Gastroesophageal sphincter (tissue), 3 donors: ENCODE data around the gene VAV1.
"Not testable (repeated sequence)": the region's sequence is repeated elsewhere in the genome, so short reads cannot be mapped to it uniquely, and the experiment has no call there.

ENCODE experiments used
- POLR2A ChIP-seq, 2 donors: fragments of 450-650 bp; IDR thresholded peaks; one replicate each; pipeline ENCODE4 v1.6.1; 2017; ENCODE audit warnings: antibody characterized with exemption in 2 of 2, mild to moderate bottlenecking in 2 of 2, moderate library complexity in 1 of 2
- TF ChIP-seq, protein P1 (sequence below), 4 experiments: fragments of 200-600 bp in 2 of 4; fragments of 450-650 bp in 2 of 4; sonication (generic) in 1 of 4; IDR thresholded peaks; one replicate each; pipeline ENCODE4 v1.5.1; 2017 to 2019; ENCODE audit warnings: antibody characterized with exemption in 4 of 4, mild to moderate bottlenecking in 2 of 4, moderate library complexity in 2 of 4

GRCh38 chr19:6748543-6748942, 24.0 kb upstream of the VAV1 start:
- TF ChIP-seq, protein P1, sequence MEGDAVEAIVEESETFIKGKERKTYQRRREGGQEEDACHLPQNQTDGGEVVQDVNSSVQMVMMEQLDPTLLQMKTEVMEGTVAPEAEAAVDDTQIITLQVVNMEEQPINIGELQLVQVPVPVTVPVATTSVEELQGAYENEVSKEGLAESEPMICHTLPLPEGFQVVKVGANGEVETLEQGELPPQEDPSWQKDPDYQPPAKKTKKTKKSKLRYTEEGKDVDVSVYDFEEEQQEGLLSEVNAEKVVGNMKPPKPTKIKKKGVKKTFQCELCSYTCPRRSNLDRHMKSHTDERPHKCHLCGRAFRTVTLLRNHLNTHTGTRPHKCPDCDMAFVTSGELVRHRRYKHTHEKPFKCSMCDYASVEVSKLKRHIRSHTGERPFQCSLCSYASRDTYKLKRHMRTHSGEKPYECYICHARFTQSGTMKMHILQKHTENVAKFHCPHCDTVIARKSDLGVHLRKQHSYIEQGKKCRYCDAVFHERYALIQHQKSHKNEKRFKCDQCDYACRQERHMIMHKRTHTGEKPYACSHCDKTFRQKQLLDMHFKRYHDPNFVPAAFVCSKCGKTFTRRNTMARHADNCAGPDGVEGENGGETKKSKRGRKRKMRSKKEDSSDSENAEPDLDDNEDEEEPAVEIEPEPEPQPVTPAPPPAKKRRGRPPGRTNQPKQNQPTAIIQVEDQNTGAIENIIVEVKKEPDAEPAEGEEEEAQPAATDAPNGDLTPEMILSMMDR (IDR thresholded peaks at IDR 0.05) = not testable (repeated sequence)
- TF ChIP-seq POLR2A (IDR thresholded peaks at IDR 0.05) = not testable (repeated sequence)
